GM19438 (cell line): ENCODE data around the gene AQP7.
"Not testable (repeated sequence)": the region's sequence is repeated elsewhere in the genome, so short reads cannot be mapped to it uniquely, and the experiment has no call there.

Experiments used
- ATAC-seq: cut with Tn5 transposase; IDR thresholded peaks from one replicate; pipeline ENCODE4 v1.9.1; 2021; ENCODE audit warnings: low read depth; ENCODE audit not compliant: unreplicated experiment

Gene AQP7

DNA sequence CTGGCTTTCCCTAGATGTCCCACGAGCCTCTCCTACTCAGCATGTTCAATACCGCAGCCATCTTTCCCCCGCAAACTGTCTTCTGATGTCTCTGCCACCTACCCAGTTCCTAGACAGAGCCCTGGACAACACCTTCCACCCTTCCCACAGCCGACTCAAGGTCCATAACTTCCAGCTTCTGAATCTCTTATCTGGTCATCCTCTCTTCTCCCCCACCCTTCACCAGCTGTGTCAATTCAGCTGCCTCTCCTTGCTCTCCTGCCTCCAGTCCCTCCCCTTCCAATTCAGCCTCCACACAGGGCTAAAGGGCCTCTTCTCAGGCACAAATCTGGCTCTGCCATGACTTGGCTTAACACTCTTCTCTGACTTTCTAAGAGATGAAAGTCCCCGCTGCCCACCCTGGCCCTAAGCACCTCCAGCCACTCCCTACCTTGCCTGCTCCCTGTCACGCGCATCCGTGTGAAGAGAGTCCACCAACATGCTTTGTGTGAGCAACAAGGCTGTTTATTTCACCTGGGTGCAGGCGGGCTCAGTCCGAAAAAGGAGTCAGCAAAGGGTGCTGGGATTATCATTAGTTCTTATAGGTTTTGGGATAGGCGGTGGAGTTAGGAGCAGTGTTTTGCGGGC is 25.2 kb downstream of the AQP7 start:
- no peak for ATAC-seq

GRCh38 chr9:33375841-33376321 is 26.5 kb downstream of the AQP7 start:
- no peak for ATAC-seq

DNA sequence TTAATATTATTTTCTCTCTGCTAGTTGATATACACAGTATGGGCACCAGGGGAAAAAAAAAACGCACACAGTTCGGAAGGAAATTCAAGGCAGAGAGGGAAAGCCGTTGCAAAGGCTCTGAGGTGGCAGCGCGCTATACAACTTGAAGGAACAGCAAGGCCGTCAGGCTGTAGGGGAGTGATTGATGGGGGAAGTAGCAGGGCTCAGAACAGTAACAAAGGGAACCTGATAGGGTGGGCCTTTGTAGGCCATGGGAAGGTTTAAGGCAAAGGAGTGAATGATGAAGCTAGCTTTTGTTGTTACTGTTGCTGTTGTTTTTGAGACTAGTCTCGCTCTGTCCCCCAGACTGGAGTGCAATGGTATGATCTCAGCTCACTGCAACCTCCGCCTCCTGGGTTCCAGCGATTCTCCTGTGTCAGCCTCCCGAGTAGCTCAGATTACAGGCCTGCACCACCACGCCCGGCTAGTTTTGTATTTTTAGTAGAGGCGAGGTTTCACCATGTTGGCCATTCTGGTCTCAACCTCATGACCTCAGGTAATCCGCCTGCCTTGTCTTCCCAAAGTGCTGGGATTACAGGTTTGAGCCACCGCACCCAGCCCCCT is 27.0 kb downstream of the AQP7 start:
- no peak for ATAC-seq

- no peak for ATAC-seq
Observed at GRCh38 chr9:33374634-33375237, 27.6 kb downstream of the AQP7 start.

DNA sequence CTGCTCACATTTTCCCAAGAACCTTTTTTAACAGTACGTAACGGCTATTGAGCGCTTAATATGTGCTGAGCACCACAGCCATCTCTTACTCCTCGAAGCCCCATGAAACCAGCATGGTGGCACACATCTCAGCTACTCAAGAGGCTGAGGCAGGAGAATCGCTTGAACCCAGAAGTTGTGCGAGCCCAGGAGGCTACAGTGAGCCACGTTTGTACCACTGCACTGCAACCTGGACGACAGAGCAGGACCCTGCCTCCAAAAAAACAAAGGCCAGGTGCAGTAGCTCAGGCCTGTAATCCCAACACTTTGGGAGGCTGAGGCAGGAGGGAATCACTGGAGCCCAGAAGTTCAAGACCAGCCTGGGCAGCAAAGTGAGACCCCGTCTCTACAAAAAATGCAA is 28.2 kb downstream of the AQP7 start:
- no peak for ATAC-seq

DNA sequence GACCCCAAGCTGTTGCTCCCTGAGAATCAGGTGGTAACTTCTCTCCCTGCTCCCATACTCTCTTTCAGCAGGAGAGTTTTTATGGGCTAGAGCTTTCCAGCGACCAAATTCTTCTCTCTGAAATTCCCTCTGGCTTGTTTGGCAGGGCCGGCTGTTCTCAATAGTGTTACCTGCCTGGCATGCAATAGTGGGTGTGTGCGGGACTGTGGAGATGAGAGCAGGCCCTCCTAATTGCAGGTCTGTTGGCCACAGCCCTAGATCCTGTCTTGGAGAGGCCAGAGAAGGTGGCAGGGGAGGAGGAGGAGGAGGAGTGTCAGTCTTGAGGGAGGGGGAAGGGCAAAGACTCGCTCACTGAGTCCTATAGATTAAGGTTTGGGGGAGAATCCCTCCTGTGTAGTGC is 29.5 kb downstream of the AQP7 start:
- no peak for ATAC-seq

DNA sequence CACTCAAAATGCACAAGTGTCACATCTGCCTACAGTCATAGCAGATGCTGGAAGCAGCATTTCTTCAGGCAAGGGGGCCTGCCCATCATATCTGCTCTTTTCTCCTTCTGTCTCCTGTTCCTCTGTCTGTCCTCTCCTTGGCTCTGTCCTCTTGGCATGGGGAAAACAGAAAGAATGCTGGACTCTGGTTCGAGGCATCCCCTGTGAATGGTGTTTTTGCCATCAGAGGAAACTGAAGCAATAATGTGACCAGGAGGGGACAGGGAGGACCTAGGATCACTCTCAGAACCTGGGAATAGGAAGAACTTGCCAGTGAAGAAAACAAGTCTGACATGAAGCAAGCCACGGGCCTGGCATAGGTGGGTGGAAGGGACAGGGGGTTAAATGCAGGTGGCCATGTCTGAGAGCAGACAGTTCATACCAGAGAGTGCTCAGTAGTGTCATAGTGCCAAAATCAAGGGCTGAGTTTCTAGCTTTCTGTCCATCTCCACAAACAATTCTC is 35.3 kb downstream of the AQP7 start:
- no peak for ATAC-seq

- ATAC-seq, result not testable (repeated sequence)
Observed at GRCh38 chr9:33364814-33365213, 37.6 kb downstream of the AQP7 start.

DNA sequence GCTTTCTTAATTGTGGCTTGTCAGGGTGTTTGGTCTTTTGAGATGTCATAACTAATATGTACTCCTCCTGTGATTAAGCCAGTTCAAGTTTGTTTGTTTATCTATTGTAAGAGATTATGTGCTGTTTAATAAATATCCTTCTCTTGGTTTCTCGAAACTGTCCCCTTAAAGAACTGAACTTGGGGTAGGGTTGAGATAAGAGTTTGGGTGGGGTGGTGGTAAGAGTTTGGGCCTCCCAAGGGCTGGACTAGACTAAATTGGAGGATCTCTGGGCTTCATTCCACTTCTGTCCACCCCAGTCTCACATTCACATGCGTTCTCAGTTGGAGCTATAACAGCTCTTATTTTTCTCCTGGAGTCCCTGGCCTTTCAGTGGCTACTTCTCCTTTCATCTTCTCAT is 38.2 kb downstream of the AQP7 start:
- no peak for ATAC-seq

GRCh38 chr9:33358641-33359040 is 43.7 kb downstream of the AQP7 start:
- not testable (repeated sequence) for ATAC-seq

DNA sequence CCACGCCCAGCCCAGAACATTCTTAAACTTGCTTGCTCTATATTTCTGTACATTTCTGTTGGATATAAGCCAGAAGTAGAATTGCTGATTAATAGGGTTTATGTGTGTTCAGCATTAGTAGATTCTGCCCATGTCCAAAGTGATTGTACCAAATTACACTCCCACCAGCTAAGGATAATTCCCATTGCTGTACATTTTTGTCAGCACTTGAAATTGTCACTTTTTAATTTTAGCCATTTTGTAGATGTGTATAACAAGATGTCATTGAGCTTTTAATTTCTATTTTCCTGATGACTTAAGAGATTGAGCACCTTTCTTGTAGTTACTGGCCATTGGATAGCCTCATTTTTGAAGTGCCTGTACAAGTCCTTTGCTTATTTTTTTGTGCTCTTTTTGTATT is 46.4 kb downstream of the AQP7 start:
- ATAC-seq, result no peak

GRCh38 chr9:33354651-33355211 is 47.6 kb downstream of the AQP7 start:
- ATAC-seq, result no peak

- no peak for ATAC-seq
Observed at GRCh38 chr9:33351547-33351946, 50.8 kb downstream of the AQP7 start.

GRCh38 chr9:33350310-33350709 is 52.1 kb downstream of the AQP7 start:
- no peak for ATAC-seq

- ATAC-seq, result no peak
Observed at GRCh38 chr9:33349743-33350142, 52.6 kb downstream of the AQP7 start.

DNA sequence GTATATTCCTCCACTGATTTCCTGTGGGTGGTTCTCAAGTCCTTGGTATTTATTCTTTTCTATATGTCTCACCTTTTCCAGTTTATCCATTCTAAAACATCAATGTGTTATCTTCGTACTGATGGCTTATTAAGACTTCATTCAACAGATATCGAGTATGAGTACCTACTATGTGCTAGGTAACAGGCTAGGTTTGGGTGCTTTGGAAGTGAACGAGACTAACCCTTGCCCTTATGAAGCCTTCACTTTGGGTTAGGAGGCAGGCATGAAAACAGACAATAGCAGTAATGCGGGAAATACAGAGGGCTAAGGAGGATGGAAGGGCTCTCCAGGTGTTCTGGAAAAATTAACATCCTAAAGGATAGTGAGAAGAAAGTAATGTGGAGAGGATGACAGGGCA is 53.4 kb downstream of the AQP7 start:
- no peak for ATAC-seq

GRCh38 chr9:33346564-33346963 is 55.8 kb downstream of the AQP7 start:
- no peak for ATAC-seq

- ATAC-seq, result no peak
Observed at GRCh38 chr9:33344145-33344544, 58.2 kb downstream of the AQP7 start.

- ATAC-seq, result no peak
Observed at GRCh38 chr9:33341182-33341581, 61.2 kb downstream of the AQP7 start.

GRCh38 chr9:33340186-33340585 is 62.2 kb downstream of the AQP7 start:
- ATAC-seq, result no peak
